Ectodermal cell (in vitro differentiated cells): Measurements from ENCODE around the gene SHISAL2B.

ENCODE experiments used
- H3K27ac ChIP-seq: 2 replicates; pipeline ENCODE4 v1.7.0; 2013; ENCODE audit warnings: mild to moderate bottlenecking, low read depth, low read length; ENCODE audit not compliant: insufficient read depth, poor library complexity, severe bottlenecking
- H3K27me3 ChIP-seq: 2 replicates; pipeline ENCODE4 v1.7.0; 2013; ENCODE audit warnings: mild to moderate bottlenecking, low read length; ENCODE audit not compliant: insufficient read depth, control insufficient read depth, poor library complexity, severe bottlenecking
- H3K36me3 ChIP-seq: one replicate; pipeline ENCODE4 v1.7.0; 2013; ENCODE audit warnings: low read length; ENCODE audit not compliant: control insufficient read depth, insufficient read depth
- H3K4me1 ChIP-seq: one replicate; pipeline ENCODE4 v1.7.0; 2013; ENCODE audit warnings: low read length; ENCODE audit not compliant: control insufficient read depth, insufficient read depth
- H3K4me3 ChIP-seq: 2 replicates; pipeline ENCODE4 v1.7.0; 2013; ENCODE audit warnings: low read depth, low read length, control low read depth; ENCODE audit not compliant: insufficient read depth
- H3K9me3 ChIP-seq: 2 replicates; pipeline ENCODE4 v1.7.0; 2013; ENCODE audit warnings: mild to moderate bottlenecking, low read length, moderate library complexity; ENCODE audit not compliant: control insufficient read depth
- WGBS, 2 experiments: methylation state at CpG; one replicate each; pipeline ENCODE4 v1.1.7; 2013; ENCODE audit warnings: missing lambda C conversion rate in 2 of 2; 5-methylcytosine and 5-hydroxymethylcytosine counted together

Gene SHISAL2B

GRCh38 chr5:64744914-64745313 lies 54.6 kb downstream of the SHISAL2B start:
- no peak overlapping the region for H3K4me3 ChIP-seq
- no peaks in the 10 kb centered on the region for H3K27me3 ChIP-seq
- no peaks in the 10 kb centered on the region for H3K4me1 ChIP-seq
- H3K36me3 ChIP-seq: peaks cover 10% of the 10 kb centered on the region
- WGBS, 2 experiments: 97 to 100% methylated on average over 1 of the region's 1 CpG
- H3K27ac ChIP-seq: no peak overlapping the region
- no peaks in the 10 kb centered on the region for H3K9me3 ChIP-seq

- no peaks in the 10 kb centered on the region for H3K9me3 ChIP-seq
- peaks cover 4% of the 10 kb centered on the region for H3K36me3 ChIP-seq
- no peak overlapping the region for H3K27ac ChIP-seq
- no peaks in the 10 kb centered on the region for H3K4me1 ChIP-seq
- H3K27me3 ChIP-seq: no peaks in the 10 kb centered on the region
- H3K4me3 ChIP-seq: no peak overlapping the region
- WGBS, 2 experiments: 95 to 100% methylated on average over 1 of the region's 1 CpG
These were observed 56.1 kb downstream of the SHISAL2B start for GRCh38 chr5:64746446-64746845.

- Histone ChIP-seq H3K36me3 (peaks cover 10% of the 10 kb centered on the region), H3K4me1 (no peaks in the 10 kb centered on the region), H3K4me3 (no peak overlapping the region), H3K9me3 (no peaks in the 10 kb centered on the region), H3K27me3 (no peaks in the 10 kb centered on the region), H3K27ac (no peak overlapping the region)
- WGBS, 2 experiments: 93 to 95% methylated on average over 4 of the region's 4 CpGs
These were observed 59.1 kb downstream of the SHISAL2B start for GRCh38 chr5:64749385-64749784.

- H3K36me3 ChIP-seq: peaks cover 6% of the 10 kb centered on the region
- no peak overlapping the region for H3K27ac ChIP-seq
- 100% methylated on average over 2 of the region's 2 CpGs; no CpG with 5 or more reads in 1 of the 2 experiments for WGBS, 2 experiments
- H3K4me1 ChIP-seq: peaks cover 3% of the 10 kb centered on the region
- H3K27me3 ChIP-seq: no peaks in the 10 kb centered on the region
- no peak overlapping the region for H3K4me3 ChIP-seq
- no peaks in the 10 kb centered on the region for H3K9me3 ChIP-seq
These were observed 63.8 kb downstream of the SHISAL2B start for GRCh38 chr5:64754066-64754465.

GRCh38 chr5:64758901-64759300 lies 68.6 kb downstream of the SHISAL2B start:
- Histone ChIP-seq H3K9me3 (no peaks in the 10 kb centered on the region), H3K4me1 (peaks cover 18% of the 10 kb centered on the region), H3K4me3 (no peak overlapping the region), H3K27me3 (no peaks in the 10 kb centered on the region), H3K36me3 (no peaks in the 10 kb centered on the region), H3K27ac (no peak overlapping the region)
- 84 to 96% methylated on average over 3 of the region's 3 CpGs for WGBS, 2 experiments

- Histone ChIP-seq H3K27ac (peak overlapping the region; percentile 38), H3K4me3 (no peak overlapping the region), H3K9me3 (no peaks in the 10 kb centered on the region), H3K36me3 (no peaks in the 10 kb centered on the region), H3K4me1 (peaks cover 18% of the 10 kb centered on the region), H3K27me3 (no peaks in the 10 kb centered on the region)
- 80 to 85% methylated on average over 4 of the region's 4 CpGs for WGBS, 2 experiments
These were observed 69.8 kb downstream of the SHISAL2B start for GRCh38 chr5:64759960-64760660.

GRCh38 chr5:64763948-64764503 lies 73.7 kb downstream of the SHISAL2B start:
- peaks cover 28% of the 10 kb centered on the region for H3K4me1 ChIP-seq
- 88 to 90% methylated on average over 4 of the region's 4 CpGs for WGBS, 2 experiments

GRCh38 chr5:64765804-64766504 lies 75.7 kb downstream of the SHISAL2B start:
- Histone ChIP-seq H3K9me3 (no peaks in the 10 kb centered on the region), H3K4me1 (peaks cover 20% of the 10 kb centered on the region), H3K4me3 (no peak overlapping the region), H3K36me3 (no peaks in the 10 kb centered on the region), H3K27ac (no peak overlapping the region), H3K27me3 (no peaks in the 10 kb centered on the region)
- WGBS, 2 experiments: 92 to 94% methylated on average over 2 of the region's 2 CpGs

More at GRCh38 chr5:64763948-64764503, 73.7 kb downstream of the SHISAL2B start:
- Histone ChIP-seq H3K9me3 (no peaks in the 10 kb centered on the region), H3K4me3 (no peak overlapping the region), H3K27ac (no peak overlapping the region), H3K36me3 (no peaks in the 10 kb centered on the region), H3K27me3 (no peaks in the 10 kb centered on the region)

GRCh38 chr5:64766941-64767340 lies 76.6 kb downstream of the SHISAL2B start:
- no peak overlapping the region for H3K27ac ChIP-seq
- H3K4me3 ChIP-seq: peak overlapping the region; percentile 91
- H3K4me1 ChIP-seq: peaks cover 16% of the 10 kb centered on the region
- 88 to 92% methylated on average over 2 of the region's 2 CpGs for WGBS, 2 experiments
- H3K9me3 ChIP-seq: no peaks in the 10 kb centered on the region
- no peaks in the 10 kb centered on the region for H3K27me3 ChIP-seq
- no peaks in the 10 kb centered on the region for H3K36me3 ChIP-seq
